Natural killer cell (primary cell): ENCODE results near the gene CXCR1. TPM values are rescaled to one million over a fixed set of nuclear protein-coding genes. Genes with fewer than 3 reads are reported as not detected.
"Not testable (repeated sequence)": the region's sequence is repeated elsewhere in the genome, so short reads cannot be mapped to it uniquely, and the experiment has no call there.

Experiments
- ATAC-seq, 3 donors: fragments of 150-1000 bp in 2 of 3; fragments of 200-7000 bp in 1 of 3; cut with Tn5 transposase; 1 replicate in 1 of 3; 2 replicates in 2 of 3; pipeline ENCODE4 v1.10.0; 2021; ENCODE audit warnings: mild to moderate bottlenecking in 2 of 3, moderate library complexity in 2 of 3
- DNase-seq, 2 donors: peaks; one replicate each; pipeline versions ENCODE4 v3.0.0 to v3.0.0-alpha.2; 2013 to 2021; ENCODE audit warnings: mixed read lengths in 1 of 2
- H3K27ac ChIP-seq: one replicate; pipeline ENCODE4 v1.5.1; 2013; ENCODE audit warnings: mild to moderate bottlenecking, low read length
- H3K27me3 ChIP-seq: one replicate; pipeline ENCODE4 v1.6.1; 2013; ENCODE audit warnings: low read length; ENCODE audit not compliant: control insufficient read depth, insufficient read depth
- H3K36me3 ChIP-seq: one replicate; pipeline ENCODE4 v1.6.1; 2013; ENCODE audit warnings: low read length; ENCODE audit not compliant: control insufficient read depth, insufficient read depth
- H3K4me1 ChIP-seq: one replicate; pipeline ENCODE4 v1.6.1; 2013; ENCODE audit warnings: low read length; ENCODE audit not compliant: control insufficient read depth, insufficient read depth
- H3K4me3 ChIP-seq: one replicate; pipeline ENCODE4 v1.5.1; 2013; ENCODE audit warnings: low read length
- H3K9me3 ChIP-seq: one replicate; pipeline ENCODE4 v1.6.1; 2013; ENCODE audit warnings: low read length; ENCODE audit not compliant: control insufficient read depth, insufficient read depth
- H3K27ac Mint-ChIP-seq, 2 donors: one replicate each; pipeline ENCODE4 v1.8.0; 2022; ENCODE audit warnings: mild to moderate bottlenecking in 2 of 2, mixed read lengths in 2 of 2, moderate library complexity in 1 of 2
- H3K27me3 Mint-ChIP-seq, 2 donors: one replicate each; pipeline ENCODE4 v1.8.0; 2022; ENCODE audit warnings: low read depth in 2 of 2, mixed read lengths in 2 of 2
- H3K36me3 Mint-ChIP-seq: one replicate; pipeline ENCODE4 v1.8.0; 2022; ENCODE audit warnings: mixed read lengths
- H3K4me1 Mint-ChIP-seq, 2 donors: one replicate each; pipeline ENCODE4 v1.8.0; 2022; ENCODE audit warnings: mixed read lengths in 2 of 2
- H3K4me3 Mint-ChIP-seq: one replicate; pipeline ENCODE4 v1.8.0; 2022; ENCODE audit warnings: mild to moderate bottlenecking, moderate library complexity, mixed read lengths
- H3K9me3 Mint-ChIP-seq, 2 donors: one replicate each; pipeline ENCODE4 v1.8.0; 2022; ENCODE audit warnings: mixed read lengths in 2 of 2
- WGBS: methylation state at CpG from one replicate; pipeline ENCODE4 v1.1.7; 2013; ENCODE audit warnings: missing lambda C conversion rate; ENCODE audit not compliant: insufficient coverage; 5-methylcytosine and 5-hydroxymethylcytosine counted together
- intact Hi-C: fragments of 100-400 bp; cut with micrococcal nuclease; formaldehyde crosslinking; loops from one replicate; pipeline ENCODE4 v1.14.2; 2022
- total RNA-seq, 4 donors: library from RNA; stranded (reverse); fragments of 120-200 nt in 1 of 4; gene quantifications; one replicate each; pipeline versions ENCODE4 v1.2.3 to v1.2.4, GENCODE V29; 2013 to 2022
- TF ChIP-seq, protein P1 (sequence below): fragments of 200-600 bp; IDR thresholded peaks from one replicate; pipeline ENCODE4 v1.8.0; 2022; ENCODE audit warnings: antibody characterized with exemption

Gene CXCR1
- total RNA-seq, 3 donors from 2014 or later (not counting 1 experiment from before 2014, with no cell fraction given) = 9.1 to 19.2 (median 10.6) TPM

DNA sequence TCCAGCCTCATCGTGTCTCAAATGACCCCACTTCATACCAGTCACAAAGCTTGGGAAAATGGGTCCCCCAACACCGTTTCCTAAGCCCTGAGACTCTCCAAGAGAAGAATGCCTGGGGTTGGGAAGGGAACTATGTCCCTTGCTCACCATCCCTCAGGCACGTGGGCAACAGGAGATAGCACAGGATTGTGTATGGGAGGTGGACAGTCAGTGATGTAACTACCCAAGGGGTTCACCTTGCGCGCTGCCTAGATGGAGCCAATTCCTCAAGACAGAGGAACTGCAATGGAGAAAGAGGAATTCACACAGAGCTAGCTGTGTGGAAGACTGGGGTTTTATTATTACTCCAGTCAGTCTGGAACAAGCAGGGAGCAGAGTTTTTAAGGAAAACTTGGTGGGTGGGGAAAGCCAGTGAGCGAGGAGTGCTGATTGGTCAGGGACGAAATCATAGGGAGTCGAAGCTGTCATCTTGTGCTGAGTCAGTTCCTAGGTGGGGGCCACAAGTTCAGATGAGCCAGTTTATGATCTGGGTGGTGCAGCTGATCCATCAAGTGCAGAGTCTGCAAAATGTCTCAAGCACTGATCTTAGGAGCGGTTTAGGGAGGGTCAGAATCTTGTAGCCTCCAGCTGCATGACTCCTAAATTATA lies 13.8 kb upstream of the CXCR1 start:
- Histone ChIP-seq H3K4me3 (no peak overlapping the region), H3K36me3 (no peaks in the 10 kb centered on the region), H3K4me1 (peaks cover 1% of the 10 kb centered on the region), H3K9me3 (no peaks in the 10 kb centered on the region), H3K27ac (no peak overlapping the region), H3K27me3 (no peaks in the 10 kb centered on the region)
- Mint-ChIP-seq H3K36me3 (no peaks in the 10 kb centered on the region), H3K4me3 (no peak overlapping the region), H3K9me3 (no peaks in the 10 kb centered on the region), H3K4me1 (peaks cover 5 to 15% of the 10 kb centered on the region in 2 donors), H3K27ac (no peak overlapping the region), H3K27me3 (peaks cover 8 to 9% of the 10 kb centered on the region in 2 donors)
- no peak for DNase-seq
- intact Hi-C loops = no loop called here
- 75% methylated on average over 9 of the region's 9 CpGs for WGBS
- ATAC-seq = no peak
- TF ChIP-seq, protein P1, sequence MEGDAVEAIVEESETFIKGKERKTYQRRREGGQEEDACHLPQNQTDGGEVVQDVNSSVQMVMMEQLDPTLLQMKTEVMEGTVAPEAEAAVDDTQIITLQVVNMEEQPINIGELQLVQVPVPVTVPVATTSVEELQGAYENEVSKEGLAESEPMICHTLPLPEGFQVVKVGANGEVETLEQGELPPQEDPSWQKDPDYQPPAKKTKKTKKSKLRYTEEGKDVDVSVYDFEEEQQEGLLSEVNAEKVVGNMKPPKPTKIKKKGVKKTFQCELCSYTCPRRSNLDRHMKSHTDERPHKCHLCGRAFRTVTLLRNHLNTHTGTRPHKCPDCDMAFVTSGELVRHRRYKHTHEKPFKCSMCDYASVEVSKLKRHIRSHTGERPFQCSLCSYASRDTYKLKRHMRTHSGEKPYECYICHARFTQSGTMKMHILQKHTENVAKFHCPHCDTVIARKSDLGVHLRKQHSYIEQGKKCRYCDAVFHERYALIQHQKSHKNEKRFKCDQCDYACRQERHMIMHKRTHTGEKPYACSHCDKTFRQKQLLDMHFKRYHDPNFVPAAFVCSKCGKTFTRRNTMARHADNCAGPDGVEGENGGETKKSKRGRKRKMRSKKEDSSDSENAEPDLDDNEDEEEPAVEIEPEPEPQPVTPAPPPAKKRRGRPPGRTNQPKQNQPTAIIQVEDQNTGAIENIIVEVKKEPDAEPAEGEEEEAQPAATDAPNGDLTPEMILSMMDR = no peak

- Mint-ChIP-seq H3K4me3 (no peak overlapping the region), H3K4me1 (peaks cover 0 to 10% of the 10 kb centered on the region in 2 donors), H3K27me3 (peaks cover 8 to 9% of the 10 kb centered on the region in 2 donors), H3K27ac (no peak overlapping the region), H3K36me3 (no peaks in the 10 kb centered on the region), H3K9me3 (no peaks in the 10 kb centered on the region)
- TF ChIP-seq, protein P1 = no peak
- no peak for ATAC-seq
- 96% methylated on average over 4 of the region's 4 CpGs for WGBS
- intact Hi-C loops = no loop called here
- Histone ChIP-seq H3K9me3 (no peaks in the 10 kb centered on the region), H3K27me3 (no peaks in the 10 kb centered on the region), H3K27ac (no peak overlapping the region), H3K4me1 (no peaks in the 10 kb centered on the region), H3K4me3 (no peak overlapping the region), H3K36me3 (no peaks in the 10 kb centered on the region)
- no peak for DNase-seq
Measured at GRCh38 chr2:218179782-218180181, 13.0 kb upstream of the CXCR1 start.

DNA sequence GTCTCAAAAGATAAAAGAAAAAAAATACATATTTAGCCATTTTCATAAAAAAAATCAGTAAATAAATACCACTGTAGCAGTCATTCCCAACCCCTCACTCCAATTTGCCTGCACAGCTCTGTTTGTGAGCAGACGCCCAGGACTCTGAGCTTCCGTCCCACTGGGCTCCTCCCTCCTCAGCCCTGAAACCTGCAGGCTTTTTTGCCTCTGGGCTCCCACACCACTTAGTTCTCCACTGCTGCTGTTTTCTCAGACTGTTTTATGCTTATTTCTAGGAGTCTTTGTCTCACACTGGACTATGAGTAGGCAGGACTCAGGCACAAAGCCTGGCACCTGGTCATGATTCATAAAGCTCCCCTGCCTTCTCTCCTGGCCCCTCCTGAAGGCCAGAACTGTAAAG lies 6.1 kb upstream of the CXCR1 start:
- no peaks in the 10 kb centered on the region for H3K27me3 ChIP-seq
- DNase-seq (no peak), ATAC-seq (no peak)
- no peaks in the 10 kb centered on the region for H3K9me3 ChIP-seq
- H3K9me3 Mint-ChIP-seq = no peaks in the 10 kb centered on the region
- no peak overlapping the region for H3K4me3 ChIP-seq
- H3K27me3 Mint-ChIP-seq = peaks cover 0 to 5% of the 10 kb centered on the region in 2 donors
- 96% methylated on average over 2 of the region's 2 CpGs for WGBS
- peaks cover 14% of the 10 kb centered on the region for H3K4me1 ChIP-seq
- intact Hi-C loops = no loop called here
- peaks cover 16 to 21% of the 10 kb centered on the region in 2 donors for H3K4me1 Mint-ChIP-seq
- no peaks in the 10 kb centered on the region for H3K36me3 ChIP-seq
- TF ChIP-seq, protein P1 = no peak
- no peaks in the 10 kb centered on the region for H3K36me3 Mint-ChIP-seq
- no peak overlapping the region for H3K27ac ChIP-seq
- H3K27ac Mint-ChIP-seq = no peak overlapping the region
- H3K4me3 Mint-ChIP-seq = no peak overlapping the region

GRCh38 chr2:218171744-218172143 lies 5.0 kb upstream of the CXCR1 start:
- intact Hi-C loops, DNase-seq, H3K4me3 ChIP-seq, H3K27ac Mint-ChIP-seq, H3K36me3 Mint-ChIP-seq, H3K4me3 Mint-ChIP-seq, H3K9me3 ChIP-seq, H3K27me3 ChIP-seq, H3K9me3 Mint-ChIP-seq, ATAC-seq, H3K36me3 ChIP-seq, H3K27ac ChIP-seq, H3K27me3 Mint-ChIP-seq: not testable (repeated sequence)
- 94% methylated on average over 3 of the region's 3 CpGs for WGBS
- H3K4me1 ChIP-seq = peaks cover 25% of the 10 kb centered on the region
- H3K4me1 Mint-ChIP-seq = peaks cover 27 to 32% of the 10 kb centered on the region in 2 donors
